Panc1 (cell line): ENCODE data around the gene KLHL3. TPM values are rescaled to one million over a fixed set of nuclear protein-coding genes. Genes with fewer than 3 reads are reported as not detected.

Experiments used
- ATAC-seq: fragments of 200-7000 bp; cut with Tn5 transposase; 2 replicates; pipeline ENCODE4 v1.9.1; 2020; ENCODE audit warnings: mild to moderate bottlenecking, moderate library complexity
- BruUV-seq: library from RNA; stranded (reverse); fragments of 400-500 nt; replicated peaks from 2 replicates; lab custom pipeline; 2021; lab: Mats Ljungman, UMichigan
- CTCF ChIA-PET: fragments of 300-600 bp; sonication (Branson Sonifier 250); formaldehyde crosslinking; loops from one replicate; lab custom pipeline; 2022; ENCODE audit warnings: antibody characterized with exemption; lab: Charles Lee
- POLR2A ChIA-PET: fragments of 300-600 bp; sonication (Branson Sonifier 250); formaldehyde crosslinking; loops from one replicate; lab custom pipeline; 2022; ENCODE audit warnings: antibody characterized with exemption; lab: Charles Lee
- DNase-seq: peaks from one replicate; pipeline ENCODE4 v3.0.0-alpha.2; 2010; ENCODE audit warnings: low read depth, low spot score
- H3K27ac ChIP-seq: 2 replicates; pipeline ENCODE4 v1.5.1; 2011; ENCODE audit warnings: mild to moderate bottlenecking, low read length, inconsistent platforms
- H3K27me3 ChIP-seq: fragments of 200-500 bp; sonication (Bioruptor generic); 2 replicates; pipeline ENCODE4 v1.6.0; 2014; ENCODE audit warnings: low read length, inconsistent platforms; ENCODE audit not compliant: control insufficient read depth, insufficient read depth
- H3K36me3 ChIP-seq: fragments of 200-500 bp; sonication (Bioruptor generic); 2 replicates; pipeline ENCODE4 v1.5.1; 2014; ENCODE audit warnings: inconsistent platforms, mild to moderate bottlenecking, low read length, moderate library complexity; ENCODE audit not compliant: control insufficient read depth, insufficient read depth
- H3K4me1 ChIP-seq: 2 replicates; pipeline ENCODE4 v1.5.1; 2011; ENCODE audit warnings: inconsistent platforms, mild to moderate bottlenecking, low read length, moderate library complexity; ENCODE audit not compliant: control insufficient read depth, insufficient read depth
- H3K4me3 ChIP-seq, 2 experiments: 2 replicates each; pipeline ENCODE4 v1.5.1; 2011 to 2012; ENCODE audit warnings: low read depth in 2 of 2, low read length in 2 of 2, mild to moderate bottlenecking in 2 of 2, inconsistent platforms in 1 of 2, moderate library complexity in 1 of 2
- H3K9me3 ChIP-seq: fragments of 200-500 bp; sonication (Bioruptor generic); 2 replicates; pipeline ENCODE4 v1.5.1; 2014; ENCODE audit warnings: low read depth, mild to moderate bottlenecking, inconsistent platforms, low read length, moderate library complexity; ENCODE audit not compliant: control insufficient read depth, insufficient read depth
- POLR2AphosphoS5 ChIP-seq: IDR thresholded peaks from 2 replicates; pipeline ENCODE4 v1.6.1; 2012; ENCODE audit warnings: mild to moderate bottlenecking, low read depth, low read length, moderate library complexity
- SIN3A ChIP-seq: IDR thresholded peaks from 2 replicates; pipeline ENCODE4 v1.6.1; 2012; ENCODE audit warnings: low read depth, mild to moderate bottlenecking, low read length, moderate library complexity, borderline replicate concordance; ENCODE audit not compliant: insufficient read depth
- TCF7L2 ChIP-seq: IDR thresholded peaks from 2 replicates; pipeline ENCODE4 v1.6.1; 2011; ENCODE audit warnings: mild to moderate bottlenecking, low read depth, low read length, inconsistent platforms
- in situ Hi-C: cut with HindIII; loops from 2 replicates; pipeline ENCODE4 v1.10.0; 2016; ENCODE audit warnings: low sequenced_read_pairs, low pct_unique_long_range_greater_than_20kb
- intact Hi-C: fragments of 100-400 bp; cut with micrococcal nuclease; formaldehyde crosslinking; loops from one replicate; pipeline ENCODE4 v1.10.0; 2022; ENCODE audit not compliant: unreplicated experiment
- total RNA-seq: library from RNA; stranded (reverse); gene quantifications from one replicate; pipeline ENCODE4 v1.2.1, GENCODE V29; 2021; ENCODE audit not compliant: unreplicated experiment
- TF ChIP-seq, protein P1 (sequence below), 2 experiments: IDR thresholded peaks; 2 replicates each; pipeline ENCODE4 v1.6.1; 2011 to 2012; ENCODE audit warnings: low read depth in 2 of 2, control low read depth in 1 of 2, low read length in 1 of 2, mild to moderate bottlenecking in 1 of 2, moderate library complexity in 1 of 2; ENCODE audit not compliant: insufficient read depth in 1 of 2
- TF ChIP-seq, protein P2 (sequence below): fragments of 450-650 bp; IDR thresholded peaks from 2 replicates; pipeline ENCODE4 v1.5.1; 2017; ENCODE audit warnings: mild to moderate bottlenecking

The KLHL3 gene
- total RNA-seq, 1 experiment from 2014 or later: 1.9 TPM

DNA sequence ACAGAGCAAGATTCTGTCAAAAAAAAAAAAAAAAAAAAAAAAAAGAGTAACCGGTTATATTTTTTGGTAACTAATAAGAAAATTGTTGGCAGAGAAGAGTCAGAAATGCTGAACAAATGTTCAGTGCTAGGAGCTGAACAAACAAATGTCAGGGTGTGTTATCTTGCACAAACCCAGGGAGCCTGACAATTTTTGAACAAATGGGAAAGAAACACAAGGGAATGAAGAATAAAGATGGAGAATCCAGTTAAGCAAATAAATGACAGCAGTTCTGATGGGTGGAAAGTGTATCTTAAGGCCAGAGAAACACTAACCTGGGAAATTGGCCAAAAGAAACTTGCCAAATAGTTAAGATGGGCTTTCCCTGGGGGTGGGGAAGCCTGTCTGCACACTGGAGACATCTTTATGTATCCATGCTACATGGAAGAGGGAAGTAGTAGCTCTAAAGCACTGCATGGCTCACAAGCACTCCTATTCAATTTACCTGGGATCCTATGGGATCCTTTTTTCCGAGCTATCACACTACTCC is 23.7 kb downstream of the KLHL3 start:
- DNase-seq: no peak
- POLR2A ChIA-PET: no interaction called here
- TF ChIP-seq, protein P1, sequence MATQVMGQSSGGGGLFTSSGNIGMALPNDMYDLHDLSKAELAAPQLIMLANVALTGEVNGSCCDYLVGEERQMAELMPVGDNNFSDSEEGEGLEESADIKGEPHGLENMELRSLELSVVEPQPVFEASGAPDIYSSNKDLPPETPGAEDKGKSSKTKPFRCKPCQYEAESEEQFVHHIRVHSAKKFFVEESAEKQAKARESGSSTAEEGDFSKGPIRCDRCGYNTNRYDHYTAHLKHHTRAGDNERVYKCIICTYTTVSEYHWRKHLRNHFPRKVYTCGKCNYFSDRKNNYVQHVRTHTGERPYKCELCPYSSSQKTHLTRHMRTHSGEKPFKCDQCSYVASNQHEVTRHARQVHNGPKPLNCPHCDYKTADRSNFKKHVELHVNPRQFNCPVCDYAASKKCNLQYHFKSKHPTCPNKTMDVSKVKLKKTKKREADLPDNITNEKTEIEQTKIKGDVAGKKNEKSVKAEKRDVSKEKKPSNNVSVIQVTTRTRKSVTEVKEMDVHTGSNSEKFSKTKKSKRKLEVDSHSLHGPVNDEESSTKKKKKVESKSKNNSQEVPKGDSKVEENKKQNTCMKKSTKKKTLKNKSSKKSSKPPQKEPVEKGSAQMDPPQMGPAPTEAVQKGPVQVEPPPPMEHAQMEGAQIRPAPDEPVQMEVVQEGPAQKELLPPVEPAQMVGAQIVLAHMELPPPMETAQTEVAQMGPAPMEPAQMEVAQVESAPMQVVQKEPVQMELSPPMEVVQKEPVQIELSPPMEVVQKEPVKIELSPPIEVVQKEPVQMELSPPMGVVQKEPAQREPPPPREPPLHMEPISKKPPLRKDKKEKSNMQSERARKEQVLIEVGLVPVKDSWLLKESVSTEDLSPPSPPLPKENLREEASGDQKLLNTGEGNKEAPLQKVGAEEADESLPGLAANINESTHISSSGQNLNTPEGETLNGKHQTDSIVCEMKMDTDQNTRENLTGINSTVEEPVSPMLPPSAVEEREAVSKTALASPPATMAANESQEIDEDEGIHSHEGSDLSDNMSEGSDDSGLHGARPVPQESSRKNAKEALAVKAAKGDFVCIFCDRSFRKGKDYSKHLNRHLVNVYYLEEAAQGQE (IDR thresholded peaks at IDR 0.05; ENCODE audit: insufficient read depth in 1 of 2, low read depth in 2 of 2, low read length in 1 of 2): no peak
- TF ChIP-seq, protein P2, sequence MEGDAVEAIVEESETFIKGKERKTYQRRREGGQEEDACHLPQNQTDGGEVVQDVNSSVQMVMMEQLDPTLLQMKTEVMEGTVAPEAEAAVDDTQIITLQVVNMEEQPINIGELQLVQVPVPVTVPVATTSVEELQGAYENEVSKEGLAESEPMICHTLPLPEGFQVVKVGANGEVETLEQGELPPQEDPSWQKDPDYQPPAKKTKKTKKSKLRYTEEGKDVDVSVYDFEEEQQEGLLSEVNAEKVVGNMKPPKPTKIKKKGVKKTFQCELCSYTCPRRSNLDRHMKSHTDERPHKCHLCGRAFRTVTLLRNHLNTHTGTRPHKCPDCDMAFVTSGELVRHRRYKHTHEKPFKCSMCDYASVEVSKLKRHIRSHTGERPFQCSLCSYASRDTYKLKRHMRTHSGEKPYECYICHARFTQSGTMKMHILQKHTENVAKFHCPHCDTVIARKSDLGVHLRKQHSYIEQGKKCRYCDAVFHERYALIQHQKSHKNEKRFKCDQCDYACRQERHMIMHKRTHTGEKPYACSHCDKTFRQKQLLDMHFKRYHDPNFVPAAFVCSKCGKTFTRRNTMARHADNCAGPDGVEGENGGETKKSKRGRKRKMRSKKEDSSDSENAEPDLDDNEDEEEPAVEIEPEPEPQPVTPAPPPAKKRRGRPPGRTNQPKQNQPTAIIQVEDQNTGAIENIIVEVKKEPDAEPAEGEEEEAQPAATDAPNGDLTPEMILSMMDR: no peak
- no peak for TF ChIP-seq POLR2AphosphoS5
- no peak for TF ChIP-seq TCF7L2
- TF ChIP-seq SIN3A: no peak
- intact Hi-C loops (no loop called here), in situ Hi-C loops (no loop called here)
- no peaks in the 10 kb centered on the region for H3K27me3 ChIP-seq
- H3K4me1 ChIP-seq: no peaks in the 10 kb centered on the region
- H3K36me3 ChIP-seq: no peaks in the 10 kb centered on the region
- H3K27ac ChIP-seq: no peak overlapping the region
- no peaks in the 10 kb centered on the region for H3K9me3 ChIP-seq
- CTCF ChIA-PET: interaction anchor here (0.6 to 0.7 kb wide), 2 partner anchors 21 to 34 kb away, joined by 3 to 5 read pairs; no protein-coding TSS in a partner anchor
- BruUV-seq: no TSS peak
- H3K4me3 ChIP-seq: no peak overlapping the region
- no peak for ATAC-seq

- in situ Hi-C loops: no loop called here
- H3K36me3 ChIP-seq: no peaks in the 10 kb centered on the region
- ChIA-PET POLR2A (no interaction called here), CTCF (no interaction called here)
- DNase-seq: no peak
- intact Hi-C loops: no loop called here
- no peaks in the 10 kb centered on the region for H3K27me3 ChIP-seq
- no TSS peak for BruUV-seq
- H3K4me1 ChIP-seq: no peaks in the 10 kb centered on the region
- TF ChIP-seq, protein P1 (IDR thresholded peaks at IDR 0.05; ENCODE audit: insufficient read depth in 1 of 2, low read depth in 2 of 2, low read length in 1 of 2): no peak
- TF ChIP-seq SIN3A: no peak
- no peak for TF ChIP-seq TCF7L2
- TF ChIP-seq, protein P2: no peak
- TF ChIP-seq POLR2AphosphoS5: no peak
- H3K27ac ChIP-seq: no peak overlapping the region
- no peak for ATAC-seq
- H3K4me3 ChIP-seq: no peak overlapping the region
- H3K9me3 ChIP-seq: no peaks in the 10 kb centered on the region
Observed at GRCh38 chr5:137710086-137710485, 25.8 kb downstream of the KLHL3 start.
